GM12892 (cell line): ENCODE measurements around the gene HJURP.

Source experiments
- POLR2A ChIP-seq: IDR thresholded peaks from 2 replicates; pipeline ENCODE4 v1.6.1; 2011; ENCODE audit warnings: low read depth, low read length, control low read depth
- POLR2AphosphoS5 ChIP-seq: IDR thresholded peaks from 2 replicates; pipeline ENCODE4 v1.6.1; 2011; ENCODE audit warnings: low read depth, low read length, control low read depth

DNA sequence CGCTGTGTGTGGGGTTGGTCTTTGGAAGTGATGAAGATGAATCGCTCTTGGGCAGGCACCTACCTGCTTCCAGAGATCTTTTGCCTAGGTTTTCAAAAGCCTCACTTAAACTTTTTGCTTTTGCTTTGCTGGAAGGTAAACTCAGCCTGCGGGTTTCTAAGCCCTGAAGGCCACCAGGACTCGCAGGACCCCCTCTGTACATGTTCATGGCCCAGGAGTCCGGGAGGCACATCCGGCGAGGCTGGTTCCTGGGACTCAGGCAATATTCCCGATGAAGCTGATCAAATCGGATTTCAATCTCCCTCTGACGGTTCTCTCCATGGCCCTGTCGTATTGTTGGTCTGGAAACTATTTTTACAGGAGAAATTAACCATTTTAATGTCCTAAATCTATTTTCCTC is 13.2 kb downstream of the HJURP start:
- TF ChIP-seq POLR2A (no peak), POLR2AphosphoS5 (no peak)
